ENCODE measurements around the gene CEP20.
"Not testable (repeated sequence)": the region's sequence is repeated elsewhere in the genome, so short reads cannot be mapped to it uniquely, and the experiment has no call there.

CEP20 gene

GRCh38 chr16:15853021-15853420 lies 35.4 kb downstream of the CEP20 start:
- TF ChIP-seq CTCF (IDR thresholded peaks at IDR 0.05; ENCODE audit: low read depth, low read length): no peak
- DNase-seq (ENCODE audit: extremely low read depth, low read depth): no peak

GRCh38 chr16:15850555-15850954 lies 37.8 kb downstream of the CEP20 start:
- DNase-seq (ENCODE audit: extremely low read depth, low read depth): not testable (repeated sequence)

GRCh38 chr16:15849209-15849981 lies 39.0 kb downstream of the CEP20 start:
- no peak for DNase-seq (ENCODE audit: extremely low read depth, low read depth)
- no peak for TF ChIP-seq CTCF (IDR thresholded peaks at IDR 0.05; ENCODE audit: low read depth, low read length)

GRCh38 chr16:15847611-15848175 lies 40.7 kb downstream of the CEP20 start:
- DNase-seq (ENCODE audit: extremely low read depth, low read depth): no peak
- no peak for TF ChIP-seq CTCF (IDR thresholded peaks at IDR 0.05; ENCODE audit: low read depth, low read length)

GRCh38 chr16:15846510-15846909 lies 41.9 kb downstream of the CEP20 start:
- DNase-seq (ENCODE audit: extremely low read depth, low read depth): no peak
- TF ChIP-seq CTCF (IDR thresholded peaks at IDR 0.05; ENCODE audit: low read depth, low read length): no peak

- no peak for DNase-seq (ENCODE audit: extremely low read depth, low read depth)
- TF ChIP-seq CTCF (IDR thresholded peaks at IDR 0.05; ENCODE audit: low read depth, low read length): no peak
Measured at GRCh38 chr16:15843635-15844279, 44.6 kb downstream of the CEP20 start.

GRCh38 chr16:15839204-15839603 lies 49.2 kb downstream of the CEP20 start:
- DNase-seq (ENCODE audit: extremely low read depth, low read depth): not testable (repeated sequence)

GRCh38 chr16:15837761-15838160 lies 50.6 kb downstream of the CEP20 start:
- TF ChIP-seq CTCF (IDR thresholded peaks at IDR 0.05; ENCODE audit: low read depth, low read length): no peak
- DNase-seq (ENCODE audit: extremely low read depth, low read depth): no peak

All from AG09319 (cell line).